SK-N-SH (cell line): Measurements from ENCODE around the gene ASAP2. TPM values are rescaled to one million over a fixed set of nuclear protein-coding genes. Genes with fewer than 3 reads are reported as not detected.

Experiments
- CTCF ChIA-PET: fragments of 300-600, 350-600 bp; formaldehyde crosslinking; extraction: SDS; loops from one replicate; lab custom pipeline; 2021; lab: Yijun Ruan, JAX
- POLR2A ChIA-PET: fragments of 350-600 bp; sonication (Branson Sonifier 250); formaldehyde crosslinking; extraction: SDS; loops from one replicate; lab custom pipeline; 2020; ENCODE audit warnings: antibody characterized with exemption, inconsistent platforms; lab: Yijun Ruan, JAX
- DNase-seq: peaks from one replicate; pipeline ENCODE4 v3.0.0; 2012
- H2AFZ ChIP-seq: fragments of 200-600 bp; sonication (generic); 2 replicates; pipeline ENCODE4 v1.8.1; 2016; ENCODE audit warnings: antibody characterized with exemption, mild to moderate bottlenecking, low read depth
- H3F3A ChIP-seq: fragments of 200-600 bp; sonication (generic); replicated peaks from 2 replicates; pipeline ENCODE3; 2016; ENCODE audit warnings: antibody characterized with exemption, mild to moderate bottlenecking; ENCODE audit not compliant: insufficient read depth
- H3K27ac ChIP-seq, 2 experiments: fragments of 200-500 bp in 1 of 2; fragments of 200-600 bp in 1 of 2; sonication (Bioruptor generic) in 1 of 2; sonication (generic), shearing (Covaris generic) in 1 of 2; 2 replicates each; pipeline versions ENCODE4 v1.5.1 to v1.6.1; 2014 to 2016; ENCODE audit warnings: low read depth in 2 of 2, inconsistent platforms in 1 of 2, low read length in 1 of 2, mild to moderate bottlenecking in 1 of 2, mixed read lengths in 1 of 2
- H3K27me3 ChIP-seq: fragments of 200-600 bp; sonication (generic), shearing (Covaris generic); 2 replicates; pipeline ENCODE4 v1.6.1; 2016; ENCODE audit warnings: mixed run types; ENCODE audit not compliant: insufficient read depth
- H3K36me3 ChIP-seq, 2 experiments: fragments of 200-500 bp in 1 of 2; fragments of 200-600 bp in 1 of 2; sonication (Bioruptor generic) in 1 of 2; sonication (generic) in 1 of 2; replicated peaks in 1 of 2; 2 replicates each; pipeline versions ENCODE3 to v1.5.1; 2014 to 2016; ENCODE audit warnings: low read length in 1 of 2, mild to moderate bottlenecking in 1 of 2; ENCODE audit not compliant: insufficient read depth in 2 of 2, control insufficient read depth in 1 of 2
- H3K4me1 ChIP-seq, 2 experiments: fragments of 200-500 bp in 1 of 2; fragments of 200-600 bp in 1 of 2; sonication (Bioruptor generic) in 1 of 2; sonication (generic), shearing (Covaris generic) in 1 of 2; 2 replicates each; pipeline versions ENCODE4 v1.5.1 to v1.6.1; 2014 to 2016; ENCODE audit warnings: low read depth in 1 of 2, low read length in 1 of 2, mixed run types in 1 of 2; ENCODE audit not compliant: insufficient read depth in 2 of 2, control insufficient read depth in 1 of 2
- H3K4me2 ChIP-seq: fragments of 200-600 bp; sonication (generic), shearing (Covaris generic); 2 replicates; pipeline ENCODE4 v1.6.1; 2017; ENCODE audit warnings: mixed run types
- H3K4me3 ChIP-seq, 2 experiments: fragments of 200-500 bp in 1 of 2; fragments of 200-600 bp in 1 of 2; sonication (Bioruptor generic) in 1 of 2; sonication (generic), shearing (Covaris generic) in 1 of 2; 2 replicates each; pipeline versions ENCODE4 v1.5.1 to v1.8.1; 2014 to 2016; ENCODE audit warnings: low read depth in 2 of 2, inconsistent platforms in 1 of 2, low read length in 1 of 2, mild to moderate bottlenecking in 1 of 2, mixed read lengths in 1 of 2, moderate library complexity in 1 of 2
- H3K79me2 ChIP-seq: fragments of 200-600 bp; sonication (generic); 2 replicates; pipeline ENCODE4 v1.8.1; 2017; ENCODE audit warnings: mild to moderate bottlenecking; ENCODE audit not compliant: insufficient read depth
- H3K9ac ChIP-seq: fragments of 200-600 bp; sonication (generic); 2 replicates; pipeline ENCODE4 v1.6.1; 2017; ENCODE audit warnings: mixed run types
- H3K9me2 ChIP-seq: fragments of 200-600 bp; sonication (generic); 2 replicates; pipeline ENCODE4 v1.6.1; 2017; ENCODE audit warnings: mixed run types
- H3K9me3 ChIP-seq: fragments of 200-600 bp; sonication (generic); 2 replicates; pipeline ENCODE4 v1.6.1; 2017; ENCODE audit warnings: mixed run types, mild to moderate bottlenecking, moderate library complexity
- H4K20me1 ChIP-seq: fragments of 200-600 bp; sonication (generic); 2 replicates; pipeline ENCODE4 v1.6.1; 2017; ENCODE audit warnings: mild to moderate bottlenecking, mixed run types; ENCODE audit not compliant: insufficient read depth
- EP300 ChIP-seq, 2 experiments: IDR thresholded peaks; 2 replicates each; pipeline versions ENCODE4 v1.4.0 to v1.6.1; 2012; ENCODE audit warnings: borderline replicate concordance in 1 of 2, low read depth in 1 of 2, low read length in 1 of 2
- FOSL2 ChIP-seq: IDR thresholded peaks from 2 replicates; pipeline ENCODE4 v1.4.0; 2012; ENCODE audit warnings: low read depth, mild to moderate bottlenecking, moderate library complexity, borderline replicate concordance
- GATA2 ChIP-seq: sonication (generic); formaldehyde crosslinking; IDR thresholded peaks from 2 replicates; pipeline ENCODE4 v1.5.0; 2020; ENCODE audit warnings: mild to moderate bottlenecking, missing genetic modification reagents
- IRF3 ChIP-seq: fragments of 150-350 bp; IDR thresholded peaks from 2 replicates; pipeline ENCODE4 v1.6.1; 2016; ENCODE audit warnings: mild to moderate bottlenecking, low read depth, low read length
- JUND ChIP-seq: IDR thresholded peaks from 2 replicates; pipeline ENCODE4 v1.4.0; 2012
- MXI1 ChIP-seq: IDR thresholded peaks from 2 replicates; pipeline ENCODE4 v1.6.1; 2012; ENCODE audit warnings: mild to moderate bottlenecking, low read depth, low read length, improper control_type of control experiment
- POLR2AphosphoS5 ChIP-seq: IDR thresholded peaks from 2 replicates; pipeline ENCODE4 v1.6.1; 2012; ENCODE audit warnings: low read depth, low read length
- RAD21 ChIP-seq: IDR thresholded peaks from 2 replicates; pipeline ENCODE4 v1.6.1; 2012; ENCODE audit warnings: mild to moderate bottlenecking, low read length
- REST ChIP-seq: IDR thresholded peaks from 2 replicates; pipeline ENCODE4 v1.6.1; 2012; ENCODE audit warnings: mild to moderate bottlenecking, low read depth, low read length, moderate library complexity
- RFX5 ChIP-seq: IDR thresholded peaks from 2 replicates; pipeline ENCODE4 v1.6.1; 2012; ENCODE audit warnings: mild to moderate bottlenecking, improper control_type of control experiment, low read length
- SMC3 ChIP-seq: IDR thresholded peaks from 2 replicates; pipeline ENCODE4 v1.6.1; 2012; ENCODE audit warnings: low read depth, low read length, improper control_type of control experiment
- TEAD4 ChIP-seq: IDR thresholded peaks from 2 replicates; pipeline ENCODE4 v1.4.0; 2012; ENCODE audit warnings: mild to moderate bottlenecking, borderline replicate concordance; ENCODE audit not compliant: insufficient read depth
- USF1 ChIP-seq: IDR thresholded peaks from 2 replicates; pipeline ENCODE4 v1.4.0; 2012; ENCODE audit warnings: low read depth, borderline replicate concordance
- ZBTB33 ChIP-seq: IDR thresholded peaks from 2 replicates; pipeline ENCODE4 v1.4.0; 2012; ENCODE audit warnings: low read depth, borderline replicate concordance
- WGBS: methylation state at CpG from one replicate; pipeline ENCODE4 v1.1.6; 2017; ENCODE audit warnings: low lambda C conversion rate; 5-methylcytosine and 5-hydroxymethylcytosine counted together
- polyA plus RNA-seq, 3 experiments: library from polyadenylated mRNA; depleted of rRNA; stranded (reverse); fragments of >200 nt; gene quantifications; 2 replicates each; pipeline ENCODE4 v1.2.3, GENCODE V29; 2012

Gene ASAP2
- polyA plus RNA-seq, 1 of the 3 experiments (the other 2 are of a cell fraction): 37.9 TPM

GRCh38 chr2:9281145-9281544 is 74.5 kb downstream of the ASAP2 start:
- no peak overlapping the region for H3K4me3 ChIP-seq
- CTCF ChIA-PET: no interaction called here
- POLR2A ChIA-PET: no interaction called here
- WGBS: 95% methylated on average over 7 of the region's 7 CpGs
- H4K20me1 ChIP-seq: peaks cover 31% of the 10 kb centered on the region
- H3K27me3 ChIP-seq: no peaks in the 10 kb centered on the region
- H3K9me3 ChIP-seq: no peaks in the 10 kb centered on the region
- no peak overlapping the region for H2AFZ ChIP-seq
- no peak overlapping the region for H3K4me2 ChIP-seq
- H3K79me2 ChIP-seq: peaks cover 97% of the 10 kb centered on the region
- peaks cover 19 to 28% of the 10 kb centered on the region in 2 experiments; a peak in 3 of 4 replicates for H3K4me1 ChIP-seq
- H3K27ac ChIP-seq: no peak overlapping the region
- H3K9me2 ChIP-seq: no peaks in the 10 kb centered on the region
- H3K36me3 ChIP-seq: peaks cover 45% of the 10 kb centered on the region in 2 experiments
- TF ChIP-seq FOSL2 (no peak), POLR2AphosphoS5 (0 out of 2 replicates have a peak, but pooled peaks have one; percentile 13)
- no peak for DNase-seq
- no peak overlapping the region for H3K9ac ChIP-seq
- H3F3A ChIP-seq: peaks cover 12% of the 10 kb centered on the region

GRCh38 chr2:9282128-9283112 is 75.8 kb downstream of the ASAP2 start:
- ChIA-PET CTCF (interaction anchor here (0.9 to 1.2 kb wide), 2 partner anchors 9 to 22 kb away, joined by 3 read pairs; no protein-coding TSS in a partner anchor), POLR2A (no interaction called here)
- no peak for TF ChIP-seq SMC3
- TF ChIP-seq EP300 (IDR thresholded peaks at IDR 0.05; ENCODE audit: borderline replicate concordance in 1 of 2, low read depth in 1 of 2, low read length in 1 of 2): no peak
- TF ChIP-seq USF1: no peak
- TF ChIP-seq POLR2AphosphoS5: no peak
- TF ChIP-seq RAD21: no peak
- TF ChIP-seq ZBTB33: no peak
- no peak for TF ChIP-seq TEAD4
- TF ChIP-seq MXI1: no peak
- TF ChIP-seq REST: no peak
- no peak for TF ChIP-seq IRF3
- no peak for TF ChIP-seq GATA2 (CRISPR knock-in tag)
- no peak for TF ChIP-seq FOSL2
- TF ChIP-seq RFX5: no peak
- TF ChIP-seq JUND: no peak
- H4K20me1 ChIP-seq: peaks cover 18% of the 10 kb centered on the region
- H3K36me3 ChIP-seq: peaks cover 47 to 48% of the 10 kb centered on the region in 2 experiments
- peaks cover 24% of the 10 kb centered on the region for H3F3A ChIP-seq
- no peaks in the 10 kb centered on the region for H3K9me3 ChIP-seq
- no peak overlapping the region for H2AFZ ChIP-seq
- H3K27me3 ChIP-seq: no peaks in the 10 kb centered on the region
- no peak overlapping the region for H3K4me2 ChIP-seq
- no peak overlapping the region for H3K9ac ChIP-seq
- WGBS: 96% methylated on average over 13 of the region's 13 CpGs
- DNase-seq: no peak
- H3K27ac ChIP-seq: peak overlapping the region in 1 of 2 experiments; percentile 23; a peak in 1 of 4 replicates
- peaks cover 92% of the 10 kb centered on the region for H3K79me2 ChIP-seq
- no peaks in the 10 kb centered on the region for H3K9me2 ChIP-seq
- H3K4me1 ChIP-seq: peaks cover 16 to 22% of the 10 kb centered on the region in 2 experiments
- H3K4me3 ChIP-seq: no peak overlapping the region
